OCI-LY7 (cell line): Measurements from ENCODE around the gene GRM6. TPM values are rescaled to one million over a fixed set of nuclear protein-coding genes. Genes with fewer than 3 reads are reported as not detected.

Experiments
- BruUV-seq: library from RNA; stranded (reverse); fragments of 400-500 nt; replicated peaks from 2 replicates; lab custom pipeline; 2021; lab: Mats Ljungman, UMichigan
- CTCF ChIA-PET: fragments of 300-600 bp; sonication (Branson Sonifier 250); formaldehyde crosslinking; loops from one replicate; lab custom pipeline; 2022; ENCODE audit warnings: antibody characterized with exemption; ENCODE audit not compliant: unreplicated experiment; lab: Charles Lee
- POLR2A ChIA-PET: fragments of 300-600 bp; sonication (Branson Sonifier 250); formaldehyde crosslinking; loops from one replicate; lab custom pipeline; 2022; ENCODE audit warnings: antibody characterized with exemption; lab: Charles Lee
- DNase-seq: peaks from one replicate; pipeline ENCODE4 v3.0.0-alpha.2; 2015; ENCODE audit warnings: low spot score
- H2AFZ ChIP-seq: fragments of 200-600 bp; sonication (generic), shearing (Covaris generic); 2 replicates; pipeline ENCODE4 v1.6.1; 2014; ENCODE audit warnings: mild to moderate bottlenecking, antibody characterized with exemption, low read length, moderate library complexity
- H3K27ac ChIP-seq: fragments of 200-600 bp; sonication (generic); 2 replicates; pipeline ENCODE4 v1.5.1; 2014; ENCODE audit warnings: mixed run types, low read depth, mild to moderate bottlenecking, moderate library complexity, low read length, inconsistent platforms; ENCODE audit not compliant: poor library complexity, severe bottlenecking
- H3K36me3 ChIP-seq: fragments of 200-600 bp; sonication (generic); 2 replicates; pipeline ENCODE4 v1.6.1; 2014; ENCODE audit warnings: mild to moderate bottlenecking, antibody characterized with exemption, low read length, moderate library complexity, mixed read lengths; ENCODE audit not compliant: insufficient read depth
- H3K4me1 ChIP-seq: fragments of 200-600 bp; sonication (generic); 2 replicates; pipeline ENCODE4 v1.5.1; 2014; ENCODE audit warnings: mild to moderate bottlenecking, low read length; ENCODE audit not compliant: insufficient read depth, poor library complexity, severe bottlenecking
- H3K4me2 ChIP-seq: fragments of 200-600 bp; sonication (generic); 2 replicates; pipeline ENCODE4 v1.6.1; 2014; ENCODE audit warnings: mild to moderate bottlenecking, low read length
- H3K4me3 ChIP-seq: fragments of 200-600 bp; sonication (generic); 2 replicates; pipeline ENCODE4 v1.5.1; 2014; ENCODE audit warnings: mild to moderate bottlenecking, low read depth, low read length; ENCODE audit not compliant: poor library complexity, severe bottlenecking
- H3K79me2 ChIP-seq: fragments of 200-600 bp; sonication (generic); 2 replicates; pipeline ENCODE4 v1.6.1; 2016; ENCODE audit warnings: low read depth, mild to moderate bottlenecking, low read length, moderate library complexity, mixed read lengths; ENCODE audit not compliant: insufficient read depth
- H3K9me2 ChIP-seq: fragments of 200-600 bp; sonication (generic); 2 replicates; pipeline ENCODE4 v1.6.1; 2016; ENCODE audit warnings: mild to moderate bottlenecking, low read length, mixed read lengths; ENCODE audit not compliant: insufficient read depth
- H3K9me3 ChIP-seq: fragments of 200-600 bp; sonication (generic); 2 replicates; pipeline ENCODE4 v1.6.1; 2014; ENCODE audit warnings: mild to moderate bottlenecking, mixed run types, low read length, mixed read lengths
- H4K20me1 ChIP-seq: fragments of 200-600 bp; sonication (generic); 2 replicates; pipeline ENCODE4 v1.6.1; 2014; ENCODE audit warnings: mild to moderate bottlenecking, antibody characterized with exemption, low read length, moderate library complexity, mixed read lengths; ENCODE audit not compliant: insufficient read depth
- EZH2phosphoT487 ChIP-seq: fragments of 200-600 bp; sonication (generic); IDR thresholded peaks from 2 replicates; pipeline ENCODE4 v1.6.1; 2018; ENCODE audit warnings: low read depth, borderline replicate concordance, mild to moderate bottlenecking, mixed run types, antibody characterized with exemption, low read length, moderate library complexity, mixed read lengths
- intact Hi-C: fragments of 100-400 bp; cut with micrococcal nuclease; formaldehyde crosslinking; loops from one replicate; pipeline ENCODE4 v1.10.0; 2022; ENCODE audit not compliant: unreplicated experiment
- total RNA-seq, 2 experiments: library from RNA; depleted of rRNA in 1 of 2; stranded (reverse); fragments of >200 nt in 1 of 2; shearing (Covaris generic) in 1 of 2; gene quantifications; 2 replicates each; pipeline ENCODE4 v1.2.3, GENCODE V29; 2014 to 2022
- TF ChIP-seq, protein P1 (sequence below): fragments of 200-600 bp; sonication (generic); conservative IDR thresholded peaks from 2 replicates; pipeline ENCODE4 v1.5.1; 2014; ENCODE audit warnings: mild to moderate bottlenecking, antibody characterized with exemption, low read length, moderate library complexity, mixed read lengths

The GRM6 gene
- total RNA-seq, 2 experiments from 2014 or later: not detected

DNA sequence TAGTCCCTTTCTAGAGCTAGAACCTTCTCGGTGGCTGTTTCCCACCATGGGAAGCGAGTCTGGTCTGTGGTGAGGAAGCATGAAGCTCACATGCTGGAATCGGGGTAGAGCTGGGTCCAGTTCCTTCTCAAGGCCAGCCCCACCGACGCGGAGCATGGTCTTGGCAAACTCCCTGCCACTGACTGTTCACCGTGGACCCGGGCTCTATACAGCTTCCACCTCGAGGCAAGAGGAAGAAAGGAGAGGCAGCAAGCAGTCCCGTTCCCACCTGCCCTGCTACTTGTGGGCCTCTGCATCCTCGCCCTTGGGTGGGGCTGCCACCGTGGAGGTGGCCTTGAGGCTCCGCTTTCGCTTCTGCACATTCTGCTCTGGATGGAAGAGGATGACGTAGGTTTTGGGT lies 13.7 kb downstream of the GRM6 start:
- no peak for DNase-seq
- H4K20me1 ChIP-seq: no peaks in the 10 kb centered on the region

DNA sequence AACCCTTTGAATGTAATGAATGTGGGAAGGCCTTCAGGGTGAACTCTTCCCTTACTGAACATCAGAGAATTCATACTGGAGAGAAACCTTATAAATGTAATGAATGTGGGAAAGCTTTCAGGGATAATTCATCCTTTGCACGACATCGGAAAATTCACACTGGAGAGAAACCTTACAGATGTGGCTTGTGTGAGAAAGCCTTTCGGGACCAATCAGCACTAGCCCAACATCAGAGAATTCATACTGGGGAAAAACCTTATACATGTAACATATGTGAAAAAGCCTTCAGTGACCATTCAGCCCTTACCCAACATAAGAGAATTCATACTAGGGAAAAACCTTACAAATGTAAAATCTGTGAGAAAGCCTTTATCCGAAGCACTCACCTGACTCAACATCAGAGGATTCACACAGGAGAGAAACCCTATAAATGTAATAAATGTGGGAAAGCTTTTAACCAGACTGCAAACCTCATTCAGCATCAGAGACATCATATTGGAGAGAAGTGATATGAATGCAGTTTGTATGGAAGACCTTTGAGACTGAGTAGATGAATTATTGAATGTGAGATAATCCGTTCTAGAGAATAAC lies 29.6 kb downstream of the GRM6 start:
- H4K20me1 ChIP-seq: no peaks in the 10 kb centered on the region
- H3K79me2 ChIP-seq: no peaks in the 10 kb centered on the region
- H3K4me3 ChIP-seq: no peak overlapping the region
- no peak for DNase-seq
- H3K36me3 ChIP-seq: no peaks in the 10 kb centered on the region
- H3K4me2 ChIP-seq: no peak overlapping the region
- H2AFZ ChIP-seq: no peak overlapping the region
- intact Hi-C loops: no loop called here
- no peak overlapping the region for H3K27ac ChIP-seq
- H3K9me2 ChIP-seq: no peaks in the 10 kb centered on the region
- CTCF ChIA-PET: no interaction called here
- H3K4me1 ChIP-seq: no peaks in the 10 kb centered on the region
- no TSS peak for BruUV-seq
- peaks cover 16% of the 10 kb centered on the region; the same call in 1 of the 2 replicates for H3K9me3 ChIP-seq
- no peak for TF ChIP-seq EZH2phosphoT487
- TF ChIP-seq, protein P1, sequence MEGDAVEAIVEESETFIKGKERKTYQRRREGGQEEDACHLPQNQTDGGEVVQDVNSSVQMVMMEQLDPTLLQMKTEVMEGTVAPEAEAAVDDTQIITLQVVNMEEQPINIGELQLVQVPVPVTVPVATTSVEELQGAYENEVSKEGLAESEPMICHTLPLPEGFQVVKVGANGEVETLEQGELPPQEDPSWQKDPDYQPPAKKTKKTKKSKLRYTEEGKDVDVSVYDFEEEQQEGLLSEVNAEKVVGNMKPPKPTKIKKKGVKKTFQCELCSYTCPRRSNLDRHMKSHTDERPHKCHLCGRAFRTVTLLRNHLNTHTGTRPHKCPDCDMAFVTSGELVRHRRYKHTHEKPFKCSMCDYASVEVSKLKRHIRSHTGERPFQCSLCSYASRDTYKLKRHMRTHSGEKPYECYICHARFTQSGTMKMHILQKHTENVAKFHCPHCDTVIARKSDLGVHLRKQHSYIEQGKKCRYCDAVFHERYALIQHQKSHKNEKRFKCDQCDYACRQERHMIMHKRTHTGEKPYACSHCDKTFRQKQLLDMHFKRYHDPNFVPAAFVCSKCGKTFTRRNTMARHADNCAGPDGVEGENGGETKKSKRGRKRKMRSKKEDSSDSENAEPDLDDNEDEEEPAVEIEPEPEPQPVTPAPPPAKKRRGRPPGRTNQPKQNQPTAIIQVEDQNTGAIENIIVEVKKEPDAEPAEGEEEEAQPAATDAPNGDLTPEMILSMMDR: no peak
- POLR2A ChIA-PET: no interaction called here

More for the DNA sequence above, 13.7 kb downstream of the GRM6 start:
- no TSS peak for BruUV-seq
- Histone ChIP-seq H3K79me2 (no peaks in the 10 kb centered on the region), H3K9me2 (no peaks in the 10 kb centered on the region), H3K4me2 (no peak overlapping the region), H3K27ac (no peak overlapping the region), H3K9me3 (no peaks in the 10 kb centered on the region), H3K4me3 (no peak overlapping the region), H3K36me3 (no peaks in the 10 kb centered on the region), H2AFZ (no peak overlapping the region), H3K4me1 (no peaks in the 10 kb centered on the region)
- ChIA-PET CTCF (no interaction called here), POLR2A (no interaction called here)
- intact Hi-C loops: no loop called here
- TF ChIP-seq EZH2phosphoT487: no peak
- TF ChIP-seq, protein P1: no peak

DNA sequence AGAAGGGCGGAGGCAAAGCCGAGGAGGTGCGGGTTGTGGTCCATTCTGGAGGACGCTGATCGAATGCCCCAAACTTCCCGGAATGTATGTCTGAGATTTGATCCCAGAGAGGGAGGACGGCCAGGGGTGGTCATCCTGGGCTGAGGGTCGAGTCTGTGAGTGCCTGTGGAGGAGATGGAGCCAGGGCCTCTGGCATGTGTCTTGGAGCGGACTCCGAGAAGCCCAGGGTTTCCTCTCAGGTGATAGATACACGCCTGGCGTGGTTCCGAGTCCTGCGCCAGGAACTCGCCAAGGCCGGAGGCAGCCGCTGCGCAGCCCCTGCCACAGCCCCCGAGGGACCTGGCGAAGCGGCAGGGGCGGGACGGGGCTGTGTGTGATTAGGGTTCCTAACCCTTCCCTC lies 53.8 kb downstream of the GRM6 start:
- Histone ChIP-seq H4K20me1 (no peaks in the 10 kb centered on the region), H2AFZ (no peak overlapping the region), H3K4me3 (no peak overlapping the region), H3K4me2 (no peak overlapping the region), H3K4me1 (no peaks in the 10 kb centered on the region), H3K27ac (no peak overlapping the region), H3K79me2 (no peaks in the 10 kb centered on the region), H3K9me3 (no peaks in the 10 kb centered on the region), H3K9me2 (no peaks in the 10 kb centered on the region), H3K36me3 (no peaks in the 10 kb centered on the region)
- CTCF ChIA-PET: no interaction called here
- BruUV-seq: no TSS peak
- POLR2A ChIA-PET: no interaction called here
- intact Hi-C loops: no loop called here
- TF ChIP-seq EZH2phosphoT487: no peak
- TF ChIP-seq, protein P1: no peak
- DNase-seq: no peak
